HepG2 (cell line): ENCODE results near the gene MTA1. TPM values are rescaled to one million over a fixed set of nuclear protein-coding genes. Genes with fewer than 3 reads are reported as not detected.

Experiments
- ATAC-seq: fragments of 200-7000 bp; cut with Tn5 transposase; 3 replicates; pipeline ENCODE4 v1.9.1; 2020; ENCODE audit warnings: mild to moderate bottlenecking, moderate library complexity
- BruUV-seq: library from RNA; stranded (reverse); fragments of 400-500 nt; replicated peaks from 2 replicates; lab custom pipeline; 2021; lab: Mats Ljungman, UMichigan
- CTCF ChIA-PET: fragments of 300-600 bp; formaldehyde crosslinking; extraction: SDS; loops from one replicate; lab custom pipeline; 2021; ENCODE audit warnings: low total read pairs, inconsistent platforms, low intra/inter-chr PET ratio; lab: Yijun Ruan, JAX
- POLR2A ChIA-PET: fragments of 350-600 bp; sonication (Branson Sonifier 250); formaldehyde crosslinking; loops from one replicate; lab custom pipeline; 2020; ENCODE audit warnings: antibody characterized with exemption, inconsistent platforms; lab: Yijun Ruan, JAX
- DNase-seq: peaks from one replicate; pipeline ENCODE4 v3.0.0-alpha.2; 2015; ENCODE audit warnings: low spot score
- FAIRE-seq: peaks from 3 replicates; lab custom pipeline; 2011; peaks lifted over from hg19 to GRCh38; lab: Jason Lieb, UNC
- H2AFZ ChIP-seq: one replicate; pipeline ENCODE4 v1.6.1; 2011; ENCODE audit warnings: low read length, inconsistent platforms
- H3K27ac ChIP-seq: fragments of 300-600 bp; 3 replicates; pipeline ENCODE4 v1.8.0; 2011; ENCODE audit warnings: mixed run types, mild to moderate bottlenecking, mixed read lengths, low read length, inconsistent platforms; ENCODE audit not compliant: insufficient read depth; ENCODE audit errors: extremely low read length
- H3K27me3 ChIP-seq, 2 experiments: fragments of 200-600 bp in 1 of 2; 2 replicates in 1 of 2; 3 replicates in 1 of 2; pipeline versions ENCODE4 v1.6.0 to v1.8.0; 2011; ENCODE audit warnings: low read length in 2 of 2, mild to moderate bottlenecking in 2 of 2, moderate library complexity in 2 of 2, inconsistent platforms in 1 of 2; ENCODE audit not compliant: insufficient read depth in 2 of 2, control insufficient read depth in 1 of 2
- H3K36me3 ChIP-seq, 2 experiments: fragments of 200-600 bp in 1 of 2; replicated peaks in 1 of 2; 2 replicates in 1 of 2; 3 replicates in 1 of 2; pipeline versions ENCODE4 v1.5.1 to v1.8.0; 2011; ENCODE audit warnings: low read length in 2 of 2, inconsistent platforms in 1 of 2; ENCODE audit not compliant: insufficient read depth in 2 of 2, control insufficient read depth in 1 of 2
- H3K4me1 ChIP-seq: 2 replicates; pipeline ENCODE4 v1.5.1; 2012; ENCODE audit warnings: low read length, inconsistent platforms; ENCODE audit not compliant: insufficient read depth
- H3K4me2 ChIP-seq: 2 replicates; pipeline ENCODE4 v1.6.0; 2011; ENCODE audit warnings: low read depth, low read length, inconsistent platforms
- H3K4me3 ChIP-seq, 3 experiments: fragments of 200-600 bp in 1 of 3; sonication (generic), shearing (Covaris generic) in 1 of 3; replicated peaks in 1 of 3; 2 replicates each; pipeline ENCODE4 v1.5.1; 2011 to 2016; ENCODE audit warnings: low read length in 3 of 3, inconsistent platforms in 2 of 3, low read depth in 2 of 3, mild to moderate bottlenecking in 2 of 3, control low read depth in 1 of 3, mixed read lengths in 1 of 3; ENCODE audit not compliant: insufficient read depth in 1 of 3
- H3K79me2 ChIP-seq: one replicate; pipeline ENCODE4 v1.6.1; 2011; ENCODE audit warnings: low read length, inconsistent platforms; ENCODE audit not compliant: insufficient read depth
- H3K9ac ChIP-seq: 2 replicates; pipeline ENCODE4 v1.6.0; 2011; ENCODE audit warnings: mild to moderate bottlenecking, low read depth, low read length, inconsistent platforms; ENCODE audit not compliant: insufficient read depth
- H3K9me3 ChIP-seq: 2 replicates; pipeline ENCODE4 v1.5.1; 2012; ENCODE audit warnings: mild to moderate bottlenecking, low read length
- H4K20me1 ChIP-seq: 2 replicates; pipeline ENCODE4 v1.6.0; 2011; ENCODE audit warnings: inconsistent platforms, mild to moderate bottlenecking, low read length, moderate library complexity; ENCODE audit not compliant: insufficient read depth
- AGO2 ChIP-seq: fragments of 200-400 bp; formaldehyde crosslinking; optimal IDR thresholded peaks from 2 replicates; pipeline ENCODE3; 2017; ENCODE audit warnings: mild to moderate bottlenecking, low read depth, low read length, moderate library complexity
- FOXK2 ChIP-seq: fragments of 450-650 bp; IDR thresholded peaks from 2 replicates; pipeline ENCODE4 v1.6.1; 2016
- MXI1 ChIP-seq: IDR thresholded peaks from 3 replicates; pipeline ENCODE4 v1.6.1; 2012; ENCODE audit warnings: low read depth, low read length, inconsistent platforms, borderline replicate concordance
- PRDM4 ChIP-seq: sonication (generic); formaldehyde crosslinking; IDR thresholded peaks from 2 replicates; pipeline ENCODE4 v1.9.0; 2021; ENCODE audit warnings: missing genetic modification reagents, borderline replicate concordance
- WGBS: methylation state at CpG from one replicate; pipeline ENCODE4 v1.1.6; 2017; ENCODE audit warnings: low lambda C conversion rate; 5-methylcytosine and 5-hydroxymethylcytosine counted together
- in situ Hi-C: cut with HindIII; loops from 2 replicates; pipeline ENCODE4 v1.10.0; 2017; ENCODE audit warnings: low pct_unique_long_range_greater_than_20kb; ENCODE audit not compliant: extremely low pct_ligation_motif_present
- intact Hi-C: fragments of 100-400 bp; cut with micrococcal nuclease; formaldehyde crosslinking; loops from one replicate; pipeline ENCODE4 v1.10.0; 2022; ENCODE audit not compliant: unreplicated experiment
- polyA plus RNA-seq, 8 experiments: library from polyadenylated mRNA; depleted of rRNA in 3 of 8; stranded (reverse) in 7 of 8; unstranded in 1 of 8; fragments of >200 nt; fragmentation: Illumina TruSeq in 4 of 8; extraction: Trizol in 4 of 8; gene quantifications; 2 replicates each; pipeline versions ENCODE4 v1.2.1 to v1.2.3, GENCODE V29; 2011 to 2016; ENCODE audit warnings: low read depth in 4 of 8, missing spikeins in 1 of 8, mixed read lengths in 1 of 8; ENCODE audit not compliant: insufficient read depth in 1 of 8
- total RNA-seq, 5 experiments: library from RNA; depleted of rRNA; stranded (reverse); fragments of >200 nt; fragmentation: Illumina TruSeq; extraction: Trizol; gene quantifications; 2 replicates each; pipeline ENCODE4 v1.2.3, GENCODE V29; 2016; ENCODE audit warnings: low read depth in 1 of 5

MTA1 gene
- total and polyA plus RNA-seq, 2 of the 13 experiments (the other 11 are each of a cell fraction or from before 2014, with no cell fraction given): 35.2 to 85.8 TPM

GRCh38 chr14:105468621-105469241 is 49.1 kb downstream of the MTA1 start:
- TF ChIP-seq MXI1: no peak
- peak; percentile 59 for TF ChIP-seq AGO2
- ATAC-seq (no peak), FAIRE-seq (no peak), DNase-seq (no peak)
- Histone ChIP-seq H3K4me2 (no peak overlapping the region), H3K27ac (no peak overlapping the region), H3K79me2 (no peaks in the 10 kb centered on the region), H3K27me3 (peaks cover 0 to 4% of the 10 kb centered on the region in 2 experiments; a peak in 2 of 5 replicates), H3K4me3 (no peak overlapping the region), H3K9me3 (no peaks in the 10 kb centered on the region), H2AFZ (no peak overlapping the region), H3K36me3 (peaks cover 9 to 19% of the 10 kb centered on the region in 2 experiments; a peak in 4 of 5 replicates), H3K9ac (no peak overlapping the region), H4K20me1 (0 out of 2 replicates have a peak, but pooled peaks cover 2% of the 10 kb centered on the region), H3K4me1 (peaks cover 11% of the 10 kb centered on the region)
- in situ Hi-C loops: no loop called here
- WGBS: no CpG with 5 or more reads among the region's 19 CpGs
- intact Hi-C loops: no loop called here
- no TSS peak for BruUV-seq
- ChIA-PET CTCF (no interaction called here), POLR2A (no interaction called here)

GRCh38 chr14:105469456-105470349 is 50.1 kb downstream of the MTA1 start:
- ChIA-PET CTCF (no interaction called here), POLR2A (no interaction called here)
- FAIRE-seq (no peak), DNase-seq (no peak), ATAC-seq (no peak)
- intact Hi-C loops: no loop called here
- Histone ChIP-seq H3K27me3 (peaks cover 0 to 4% of the 10 kb centered on the region in 2 experiments; a peak in 2 of 5 replicates), H3K9me3 (no peaks in the 10 kb centered on the region), H3K79me2 (no peaks in the 10 kb centered on the region), H3K4me3 (no peak overlapping the region), H3K36me3 (peaks cover 7 to 13% of the 10 kb centered on the region in 2 experiments; a peak in 4 of 5 replicates), H4K20me1 (0 out of 2 replicates have a peak, but pooled peaks cover 2% of the 10 kb centered on the region), H3K27ac (no peak overlapping the region), H3K4me1 (peaks cover 13% of the 10 kb centered on the region), H3K9ac (no peak overlapping the region), H2AFZ (no peak overlapping the region), H3K4me2 (no peak overlapping the region)
- in situ Hi-C loops: no loop called here
- TF ChIP-seq FOXK2 (no peak), PRDM4 (CRISPR knock-in tag) (no peak), AGO2 (peak; percentile 67)
- WGBS: 98% methylated on average over 30 of the region's 54 CpGs
- BruUV-seq: no TSS peak
